Trophoblast cell (in vitro differentiated cells and primary cell): ENCODE data around the gene PJA1.

Source experiments
- DNase-seq, 2 donors: peaks; one replicate each; pipeline ENCODE4 v3.0.0-alpha.2; 2016
- H2AFZ ChIP-seq: 2 replicates; pipeline ENCODE4 v1.6.1; 2013; ENCODE audit warnings: low read length, moderate library complexity, mild to moderate bottlenecking; ENCODE audit not compliant: insufficient read depth, poor library complexity
- H2AK5ac ChIP-seq: 2 replicates; pipeline ENCODE4 v1.6.1; 2013; ENCODE audit warnings: mild to moderate bottlenecking, low read length
- H2BK120ac ChIP-seq: 2 replicates; pipeline ENCODE4 v1.6.1; 2013; ENCODE audit warnings: low read length, mild to moderate bottlenecking, moderate library complexity; ENCODE audit not compliant: insufficient read depth, poor library complexity
- H2BK12ac ChIP-seq: 2 replicates; pipeline ENCODE4 v1.6.1; 2013; ENCODE audit warnings: mild to moderate bottlenecking, low read length, moderate library complexity
- H2BK5ac ChIP-seq: 2 replicates; pipeline ENCODE4 v1.6.1; 2013; ENCODE audit warnings: low read length, low read depth, moderate library complexity, mild to moderate bottlenecking; ENCODE audit not compliant: poor library complexity
- H3K14ac ChIP-seq: 2 replicates; pipeline ENCODE4 v1.6.1; 2013; ENCODE audit warnings: mild to moderate bottlenecking, low read length
- H3K18ac ChIP-seq: 2 replicates; pipeline ENCODE4 v1.6.1; 2013; ENCODE audit warnings: mild to moderate bottlenecking, low read length
- H3K23ac ChIP-seq: 2 replicates; pipeline ENCODE4 v1.6.1; 2013; ENCODE audit warnings: low read length
- H3K27ac ChIP-seq: 2 replicates; pipeline ENCODE4 v1.5.1; 2013; ENCODE audit warnings: low read depth, mild to moderate bottlenecking, inconsistent platforms, low read length, moderate library complexity
- H3K27me3 ChIP-seq: 2 replicates; pipeline ENCODE4 v1.6.1; 2013; ENCODE audit warnings: inconsistent platforms, mild to moderate bottlenecking, low read length, moderate library complexity; ENCODE audit not compliant: insufficient read depth
- H3K36me3 ChIP-seq, 2 experiments: 1 replicate in 1 of 2; 2 replicates in 1 of 2; pipeline ENCODE4 v1.6.1; 2013; ENCODE audit warnings: low read length in 2 of 2, mild to moderate bottlenecking in 2 of 2, moderate library complexity in 1 of 2; ENCODE audit not compliant: insufficient read depth in 2 of 2, control insufficient read depth in 1 of 2
- H3K4ac ChIP-seq: 2 replicates; pipeline ENCODE4 v1.6.1; 2013; ENCODE audit warnings: low read depth, mild to moderate bottlenecking, low read length, moderate library complexity
- H3K4me1 ChIP-seq, 2 experiments: 1 replicate in 1 of 2; 2 replicates in 1 of 2; pipeline ENCODE4 v1.6.1; 2013; ENCODE audit warnings: low read length in 2 of 2, mild to moderate bottlenecking in 2 of 2, moderate library complexity in 1 of 2; ENCODE audit not compliant: insufficient read depth in 2 of 2, control insufficient read depth in 1 of 2
- H3K4me2 ChIP-seq: 2 replicates; pipeline ENCODE4 v1.6.1; 2013; ENCODE audit warnings: inconsistent platforms, mild to moderate bottlenecking, low read length, moderate library complexity
- H3K4me3 ChIP-seq: 2 replicates; pipeline ENCODE4 v1.5.1; 2013; ENCODE audit warnings: mild to moderate bottlenecking, low read depth, low read length, inconsistent platforms
- H3K79me1 ChIP-seq: one replicate; pipeline ENCODE4 v1.6.1; 2013; ENCODE audit warnings: low read length
- H3K79me2 ChIP-seq: 2 replicates; pipeline ENCODE4 v1.6.1; 2013; ENCODE audit warnings: low read length, mild to moderate bottlenecking; ENCODE audit not compliant: control insufficient read depth, insufficient read depth, poor library complexity
- H3K9ac ChIP-seq: 2 replicates; pipeline ENCODE4 v1.6.1; 2013; ENCODE audit warnings: mild to moderate bottlenecking, low read length
- H3K9me3 ChIP-seq: 2 replicates; pipeline ENCODE4 v1.6.1; 2013; ENCODE audit warnings: low read depth, mild to moderate bottlenecking, control low read depth, inconsistent platforms, low read length; ENCODE audit not compliant: insufficient read depth
- H4K12ac ChIP-seq: 2 replicates; pipeline ENCODE4 v1.6.1; 2013; ENCODE audit warnings: low read depth, mild to moderate bottlenecking, low read length, moderate library complexity
- H4K8ac ChIP-seq: 2 replicates; pipeline ENCODE4 v1.6.1; 2013; ENCODE audit warnings: low read depth, mild to moderate bottlenecking, low read length, moderate library complexity
- H4K91ac ChIP-seq: one replicate; pipeline ENCODE4 v1.6.1; 2013; ENCODE audit warnings: low read depth, mild to moderate bottlenecking, low read length, moderate library complexity
- WGBS: extraction: QIAGEN DNeasy Blood & Tissue Kit; methylation state at CpG from one replicate; pipeline ENCODE4 v1.1.7; 2013; ENCODE audit warnings: missing lambda C conversion rate; ENCODE audit not compliant: insufficient read length, insufficient coverage; ENCODE audit errors: extremely low coverage; 5-methylcytosine and 5-hydroxymethylcytosine counted together

The PJA1 gene

GRCh38 chrX:69123481-69123880 is 41.8 kb downstream of the PJA1 start:
- no peak overlapping the region for H3K18ac ChIP-seq
- H3K27me3 ChIP-seq = no peaks in the 10 kb centered on the region
- WGBS = no CpG with 5 or more reads among the region's 8 CpGs
- no peak overlapping the region for H4K12ac ChIP-seq
- H3K27ac ChIP-seq = no peak overlapping the region
- H2AFZ ChIP-seq = no peak overlapping the region
- no peak overlapping the region for H2AK5ac ChIP-seq
- DNase-seq = no peak
- no peak overlapping the region for H3K4ac ChIP-seq
- H3K9ac ChIP-seq = no peak overlapping the region
- H4K91ac ChIP-seq = peak overlapping the region; percentile 31
- peaks cover 4 to 10% of the 10 kb centered on the region in 2 experiments for H3K4me1 ChIP-seq
- H2BK120ac ChIP-seq = no peak overlapping the region
- no peaks in the 10 kb centered on the region for H3K79me2 ChIP-seq
- H4K8ac ChIP-seq = no peak overlapping the region
- H3K79me1 ChIP-seq = no peaks in the 10 kb centered on the region
- no peaks in the 10 kb centered on the region for H3K9me3 ChIP-seq
- H3K14ac ChIP-seq = peak overlapping the region; percentile 6
- H2BK12ac ChIP-seq = no peak overlapping the region
- no peak overlapping the region for H3K4me2 ChIP-seq
- no peak overlapping the region for H3K4me3 ChIP-seq
- H3K36me3 ChIP-seq = no peaks in the 10 kb centered on the region
- no peak overlapping the region for H3K23ac ChIP-seq
- H2BK5ac ChIP-seq = no peak overlapping the region

- no CpG with 5 or more reads among the region's 11 CpGs for WGBS
Measured at GRCh38 chrX:69121321-69122000, 43.8 kb downstream of the PJA1 start.

GRCh38 chrX:69120476-69120875 is 44.8 kb downstream of the PJA1 start:
- Histone ChIP-seq H4K91ac (no peak overlapping the region), H2AK5ac (no peak overlapping the region), H3K4me1 (peaks cover 6 to 15% of the 10 kb centered on the region in 2 experiments), H2AFZ (no peak overlapping the region), H3K4me2 (no peak overlapping the region), H2BK12ac (no peak overlapping the region), H3K27me3 (no peaks in the 10 kb centered on the region), H3K27ac (no peak overlapping the region), H3K14ac (no peak overlapping the region), H3K4me3 (no peak overlapping the region), H3K9me3 (no peaks in the 10 kb centered on the region), H2BK120ac (no peak overlapping the region), H3K23ac (no peak overlapping the region), H4K8ac (no peak overlapping the region), H2BK5ac (no peak overlapping the region), H3K9ac (no peak overlapping the region), H3K79me1 (no peaks in the 10 kb centered on the region), H3K79me2 (no peaks in the 10 kb centered on the region), H3K36me3 (no peaks in the 10 kb centered on the region), H3K4ac (no peak overlapping the region), H4K12ac (no peak overlapping the region), H3K18ac (no peak overlapping the region)
- DNase-seq = no peak
- no CpG with 5 or more reads among the region's 5 CpGs for WGBS

More at GRCh38 chrX:69121321-69122000, 43.8 kb downstream of the PJA1 start:
- Histone ChIP-seq H3K14ac (no peak overlapping the region), H4K91ac (no peak overlapping the region), H3K79me2 (no peaks in the 10 kb centered on the region), H3K9me3 (no peaks in the 10 kb centered on the region), H3K27me3 (no peaks in the 10 kb centered on the region), H3K4ac (no peak overlapping the region), H3K27ac (no peak overlapping the region), H4K8ac (no peak overlapping the region), H3K9ac (no peak overlapping the region), H2BK120ac (no peak overlapping the region), H2BK12ac (no peak overlapping the region), H2AFZ (no peak overlapping the region), H3K4me3 (no peak overlapping the region), H3K23ac (no peak overlapping the region), H3K18ac (no peak overlapping the region), H4K12ac (no peak overlapping the region), H3K36me3 (no peaks in the 10 kb centered on the region), H2AK5ac (no peak overlapping the region), H3K79me1 (no peaks in the 10 kb centered on the region), H2BK5ac (no peak overlapping the region), H3K4me2 (no peak overlapping the region), H3K4me1 (peaks cover 4 to 8% of the 10 kb centered on the region in 2 experiments)
- no peak for DNase-seq

GRCh38 chrX:69119122-69119521 is 46.1 kb downstream of the PJA1 start:
- Histone ChIP-seq H4K8ac (no peak overlapping the region), H2BK120ac (no peak overlapping the region), H2AFZ (no peak overlapping the region), H3K23ac (no peak overlapping the region), H3K79me2 (no peaks in the 10 kb centered on the region), H2BK12ac (no peak overlapping the region), H4K91ac (no peak overlapping the region), H3K4ac (no peak overlapping the region), H2AK5ac (no peak overlapping the region), H3K9ac (no peak overlapping the region), H3K4me2 (no peak overlapping the region), H3K18ac (no peak overlapping the region), H3K27ac (no peak overlapping the region), H2BK5ac (no peak overlapping the region), H3K4me3 (no peak overlapping the region), H3K4me1 (peaks cover 6 to 15% of the 10 kb centered on the region in 2 experiments), H4K12ac (no peak overlapping the region), H3K9me3 (no peaks in the 10 kb centered on the region), H3K79me1 (no peaks in the 10 kb centered on the region), H3K14ac (no peak overlapping the region), H3K36me3 (no peaks in the 10 kb centered on the region), H3K27me3 (no peaks in the 10 kb centered on the region)
- WGBS = no CpG with 5 or more reads among the region's 2 CpGs
- DNase-seq = no peak
